WTC11 (cell line): Measurements from ENCODE around the gene ITGA6. TPM values are rescaled to one million over a fixed set of nuclear protein-coding genes. Genes with fewer than 3 reads are reported as not detected.

ENCODE experiments used
- ATAC-seq: fragments of 200-7000 bp; cut with Tn5 transposase; 2 replicates; pipeline ENCODE4 v1.10.0; 2021; ENCODE audit warnings: mild to moderate bottlenecking, moderate library complexity
- CTCF ChIA-PET: fragments of 300-600 bp; sonication (Branson Sonifier 250); formaldehyde crosslinking; loops from one replicate; lab custom pipeline; 2021; ENCODE audit warnings: antibody characterized with exemption; lab: Charles Lee
- POLR2A ChIA-PET: fragments of 350-600 bp; sonication (Branson Sonifier 250); formaldehyde crosslinking; loops from one replicate; lab custom pipeline; 2021; ENCODE audit warnings: antibody characterized with exemption; lab: Charles Lee
- DNase-seq: peaks from one replicate; pipeline ENCODE4 v3.0.0; 2021; ENCODE audit warnings: low spot score
- H3K27ac Mint-ChIP-seq: 2 replicates; pipeline ENCODE4 v1.8.0; 2021; ENCODE audit warnings: mixed read lengths
- H3K27me3 Mint-ChIP-seq: 2 replicates; pipeline ENCODE4 v1.8.0; 2021; ENCODE audit warnings: low read depth, mild to moderate bottlenecking, moderate library complexity, mixed read lengths
- H3K36me3 Mint-ChIP-seq: 2 replicates; pipeline ENCODE4 v1.8.0; 2021; ENCODE audit warnings: mixed read lengths
- H3K4me1 Mint-ChIP-seq: 2 replicates; pipeline ENCODE4 v1.8.0; 2022; ENCODE audit warnings: mixed read lengths
- H3K4me3 Mint-ChIP-seq: 2 replicates; pipeline ENCODE4 v1.8.0; 2021; ENCODE audit warnings: mild to moderate bottlenecking, moderate library complexity, mixed read lengths
- H3K9me3 Mint-ChIP-seq: 2 replicates; pipeline ENCODE4 v1.8.0; 2021; ENCODE audit warnings: mixed read lengths
- ATF1 ChIP-seq: sonication (generic); formaldehyde crosslinking; IDR thresholded peaks from 2 replicates; pipeline ENCODE4 v1.8.1; 2023; ENCODE audit warnings: mild to moderate bottlenecking, moderate library complexity, missing genetic modification reagents
- ATF6 ChIP-seq: sonication (generic); formaldehyde crosslinking; IDR thresholded peaks from 2 replicates; pipeline ENCODE4 v1.8.1; 2023; ENCODE audit warnings: mild to moderate bottlenecking, missing genetic modification reagents
- CREM ChIP-seq: sonication (generic); formaldehyde crosslinking; IDR thresholded peaks from 2 replicates; pipeline ENCODE4 v1.8.1; 2022; ENCODE audit warnings: mild to moderate bottlenecking, missing genetic modification reagents, moderate library complexity
- FOXK1 ChIP-seq: sonication (generic); formaldehyde crosslinking; IDR thresholded peaks from 2 replicates; pipeline ENCODE4 v1.8.0; 2022; ENCODE audit warnings: mild to moderate bottlenecking, moderate library complexity, missing genetic modification reagents
- GABPB1 ChIP-seq: sonication (generic); formaldehyde crosslinking; IDR thresholded peaks from 2 replicates; pipeline ENCODE4 v1.8.1; 2023; ENCODE audit warnings: mild to moderate bottlenecking, missing genetic modification reagents
- JUN ChIP-seq: sonication (generic); formaldehyde crosslinking; IDR thresholded peaks from 2 replicates; pipeline ENCODE4 v1.8.0; 2023; ENCODE audit warnings: mild to moderate bottlenecking, missing genetic modification reagents
- MYBL2 ChIP-seq: sonication (generic); formaldehyde crosslinking; IDR thresholded peaks from 2 replicates; pipeline ENCODE4 v1.8.1; 2023; ENCODE audit warnings: mild to moderate bottlenecking, moderate library complexity, missing genetic modification reagents
- NFYB ChIP-seq: sonication (generic); formaldehyde crosslinking; conservative IDR thresholded peaks from 2 replicates; pipeline ENCODE4 v1.8.0; 2022; ENCODE audit warnings: low read depth, missing genetic modification reagents
- ZNF121 ChIP-seq: sonication (generic); formaldehyde crosslinking; IDR thresholded peaks from 2 replicates; pipeline ENCODE4 v1.8.0; 2023; ENCODE audit warnings: missing genetic modification reagents
- ZNF219 ChIP-seq: sonication (generic); formaldehyde crosslinking; IDR thresholded peaks from 2 replicates; pipeline ENCODE4 v1.8.0; 2023; ENCODE audit warnings: missing genetic modification reagents, mild to moderate bottlenecking, borderline replicate concordance
- ZNF317 ChIP-seq: sonication (generic); formaldehyde crosslinking; IDR thresholded peaks from 2 replicates; pipeline ENCODE4 v1.8.1; 2023; ENCODE audit warnings: low read depth, mild to moderate bottlenecking, moderate library complexity, missing genetic modification reagents, borderline replicate concordance
- ZNF416 ChIP-seq: fragments of 250-450 bp; sonication (Bioruptor Pico); IDR thresholded peaks from 2 replicates; pipeline ENCODE4 v1.9.0; 2021; ENCODE audit warnings: mild to moderate bottlenecking, inconsistent platforms
- ZNF425 ChIP-seq: fragments of 250-450 bp; sonication (Bioruptor Pico); conservative IDR thresholded peaks from 2 replicates; pipeline ENCODE4 v1.9.0; 2021; ENCODE audit warnings: mild to moderate bottlenecking
- ZNF512 ChIP-seq: sonication (generic); formaldehyde crosslinking; IDR thresholded peaks from 2 replicates; pipeline ENCODE4 v1.8.1; 2022; ENCODE audit warnings: missing genetic modification reagents, borderline replicate concordance
- ZNF671 ChIP-seq: fragments of 250-450 bp; sonication (Bioruptor Pico); IDR thresholded peaks from 2 replicates; pipeline ENCODE4 v1.8.0; 2021; ENCODE audit warnings: mild to moderate bottlenecking
- total RNA-seq: library from RNA; stranded (reverse); gene quantifications from 3 replicates; pipeline ENCODE4 v1.2.3, GENCODE V29; 2021
- TF ChIP-seq, protein P1 (sequence below): sonication (generic); formaldehyde crosslinking; IDR thresholded peaks from 2 replicates; pipeline ENCODE4 v1.8.0; 2023; ENCODE audit warnings: missing genetic modification reagents
- TF ChIP-seq, protein P2 (sequence below): sonication (generic); formaldehyde crosslinking; IDR thresholded peaks from 2 replicates; pipeline ENCODE4 v1.8.1; 2023; ENCODE audit warnings: mild to moderate bottlenecking, missing genetic modification reagents, moderate library complexity
- TF ChIP-seq, protein P3 (sequence below): sonication (generic); formaldehyde crosslinking; IDR thresholded peaks from 2 replicates; pipeline ENCODE4 v1.8.0; 2022; ENCODE audit warnings: mild to moderate bottlenecking, missing genetic modification reagents
- TF ChIP-seq, protein P4 (sequence below): sonication (generic); formaldehyde crosslinking; IDR thresholded peaks from 2 replicates; pipeline ENCODE4 v1.8.0; 2023; ENCODE audit warnings: mild to moderate bottlenecking, missing genetic modification reagents
- TF ChIP-seq, protein P5 (sequence below): sonication (generic); formaldehyde crosslinking; IDR thresholded peaks from 2 replicates; pipeline ENCODE4 v1.8.1; 2022; ENCODE audit warnings: mild to moderate bottlenecking, missing genetic modification reagents, moderate library complexity, borderline replicate concordance
- TF ChIP-seq, protein P6 (sequence below): sonication (generic); formaldehyde crosslinking; IDR thresholded peaks from 2 replicates; pipeline ENCODE4 v1.8.1; 2023; ENCODE audit warnings: mild to moderate bottlenecking, missing genetic modification reagents, moderate library complexity

The ITGA6 gene
- total RNA-seq, 1 experiment from 2014 or later, result 83.6 TPM

DNA sequence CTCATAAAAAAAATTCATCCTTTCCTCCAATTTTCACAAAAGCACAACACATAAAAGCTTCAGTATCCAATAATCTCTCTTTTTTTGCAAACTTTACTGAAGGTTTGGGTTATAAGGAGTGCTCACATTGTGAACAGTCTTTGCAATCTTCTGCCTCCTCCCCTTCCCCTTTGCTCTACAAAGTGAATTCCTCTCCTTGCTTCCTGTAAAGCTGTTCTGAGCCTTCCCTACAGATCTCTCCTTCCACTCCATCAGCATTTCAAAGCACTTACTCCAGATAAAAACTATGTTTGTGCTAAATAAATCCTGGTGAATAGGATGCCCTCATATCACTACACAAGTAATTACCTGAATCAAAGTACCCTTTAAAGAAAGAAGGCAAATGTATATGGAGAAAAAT is 123.9 kb downstream of the ITGA6 start (continued):
- TF ChIP-seq ZNF671 (CRISPR knock-in tag) (no peak), ATF6 (no peak), NFYB (no peak), ZNF219 (CRISPR knock-in tag) (no peak), ZNF317 (CRISPR knock-in tag) (no peak), FOXK1 (CRISPR knock-in tag) (no peak), CREM (CRISPR knock-in tag) (no peak), ATF1 (no peak), ZNF416 (CRISPR knock-in tag) (no peak)
- TF ChIP-seq, protein P1, sequence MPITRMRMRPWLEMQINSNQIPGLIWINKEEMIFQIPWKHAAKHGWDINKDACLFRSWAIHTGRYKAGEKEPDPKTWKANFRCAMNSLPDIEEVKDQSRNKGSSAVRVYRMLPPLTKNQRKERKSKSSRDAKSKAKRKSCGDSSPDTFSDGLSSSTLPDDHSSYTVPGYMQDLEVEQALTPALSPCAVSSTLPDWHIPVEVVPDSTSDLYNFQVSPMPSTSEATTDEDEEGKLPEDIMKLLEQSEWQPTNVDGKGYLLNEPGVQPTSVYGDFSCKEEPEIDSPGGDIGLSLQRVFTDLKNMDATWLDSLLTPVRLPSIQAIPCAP (CRISPR knock-in tag), result no peak

DNA sequence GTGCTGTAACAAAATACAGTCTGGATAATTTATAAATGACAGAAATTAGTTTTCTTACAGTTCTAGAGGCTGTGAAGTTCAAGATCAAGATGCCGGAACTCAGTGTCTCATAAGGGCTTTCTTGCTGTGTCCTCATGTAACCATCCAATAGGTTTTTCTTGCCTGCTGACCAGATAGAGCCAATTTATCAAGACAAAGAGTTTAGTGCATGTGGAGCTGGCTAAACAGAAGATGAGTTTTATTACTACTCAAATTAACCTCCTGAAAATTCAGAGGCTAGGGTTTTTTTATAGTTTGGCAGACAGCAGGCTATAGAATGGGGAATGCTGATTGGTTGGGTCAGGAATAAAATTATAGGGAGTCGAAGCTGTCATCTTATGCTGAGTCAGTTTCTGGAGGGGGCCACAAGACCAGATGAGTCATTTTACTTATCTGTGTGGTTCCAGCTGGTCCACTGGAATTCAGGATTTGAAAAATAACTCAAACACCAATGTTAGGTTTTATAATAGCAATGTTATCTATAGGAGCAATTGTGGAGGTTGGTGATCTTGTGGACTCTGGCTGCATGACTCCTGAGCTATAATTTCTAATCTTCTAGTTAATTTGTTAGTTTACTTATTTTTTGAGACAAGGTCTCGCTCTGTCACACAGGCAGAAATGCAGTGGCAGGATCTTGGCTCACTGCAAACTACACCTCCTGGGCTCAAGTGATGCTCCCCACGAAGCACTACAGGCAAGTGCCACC is 125.3 kb downstream of the ITGA6 start:
- TF ChIP-seq ZNF317 (CRISPR knock-in tag) (no peak), GABPB1 (CRISPR knock-in tag) (no peak), ZNF121 (CRISPR knock-in tag) (no peak), ZNF425 (CRISPR knock-in tag) (no peak), ZNF671 (CRISPR knock-in tag) (no peak), JUN (CRISPR knock-in tag) (no peak), ZNF512 (CRISPR knock-in tag) (no peak), MYBL2 (CRISPR knock-in tag) (no peak)
- TF ChIP-seq, protein P2, sequence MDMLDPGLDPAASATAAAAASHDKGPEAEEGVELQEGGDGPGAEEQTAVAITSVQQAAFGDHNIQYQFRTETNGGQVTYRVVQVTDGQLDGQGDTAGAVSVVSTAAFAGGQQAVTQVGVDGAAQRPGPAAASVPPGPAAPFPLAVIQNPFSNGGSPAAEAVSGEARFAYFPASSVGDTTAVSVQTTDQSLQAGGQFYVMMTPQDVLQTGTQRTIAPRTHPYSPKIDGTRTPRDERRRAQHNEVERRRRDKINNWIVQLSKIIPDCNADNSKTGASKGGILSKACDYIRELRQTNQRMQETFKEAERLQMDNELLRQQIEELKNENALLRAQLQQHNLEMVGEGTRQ (CRISPR knock-in tag), result no peak
- TF ChIP-seq, protein P3, sequence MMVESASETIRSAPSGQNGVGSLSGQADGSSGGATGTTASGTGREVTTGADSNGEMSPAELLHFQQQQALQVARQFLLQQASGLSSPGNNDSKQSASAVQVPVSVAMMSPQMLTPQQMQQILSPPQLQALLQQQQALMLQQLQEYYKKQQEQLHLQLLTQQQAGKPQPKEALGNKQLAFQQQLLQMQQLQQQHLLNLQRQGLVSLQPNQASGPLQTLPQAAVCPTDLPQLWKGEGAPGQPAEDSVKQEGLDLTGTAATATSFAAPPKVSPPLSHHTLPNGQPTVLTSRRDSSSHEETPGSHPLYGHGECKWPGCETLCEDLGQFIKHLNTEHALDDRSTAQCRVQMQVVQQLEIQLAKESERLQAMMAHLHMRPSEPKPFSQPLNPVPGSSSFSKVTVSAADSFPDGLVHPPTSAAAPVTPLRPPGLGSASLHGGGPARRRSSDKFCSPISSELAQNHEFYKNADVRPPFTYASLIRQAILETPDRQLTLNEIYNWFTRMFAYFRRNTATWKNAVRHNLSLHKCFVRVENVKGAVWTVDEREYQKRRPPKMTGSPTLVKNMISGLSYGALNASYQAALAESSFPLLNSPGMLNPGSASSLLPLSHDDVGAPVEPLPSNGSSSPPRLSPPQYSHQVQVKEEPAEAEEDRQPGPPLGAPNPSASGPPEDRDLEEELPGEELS (CRISPR knock-in tag), result no peak
- TF ChIP-seq, protein P4, sequence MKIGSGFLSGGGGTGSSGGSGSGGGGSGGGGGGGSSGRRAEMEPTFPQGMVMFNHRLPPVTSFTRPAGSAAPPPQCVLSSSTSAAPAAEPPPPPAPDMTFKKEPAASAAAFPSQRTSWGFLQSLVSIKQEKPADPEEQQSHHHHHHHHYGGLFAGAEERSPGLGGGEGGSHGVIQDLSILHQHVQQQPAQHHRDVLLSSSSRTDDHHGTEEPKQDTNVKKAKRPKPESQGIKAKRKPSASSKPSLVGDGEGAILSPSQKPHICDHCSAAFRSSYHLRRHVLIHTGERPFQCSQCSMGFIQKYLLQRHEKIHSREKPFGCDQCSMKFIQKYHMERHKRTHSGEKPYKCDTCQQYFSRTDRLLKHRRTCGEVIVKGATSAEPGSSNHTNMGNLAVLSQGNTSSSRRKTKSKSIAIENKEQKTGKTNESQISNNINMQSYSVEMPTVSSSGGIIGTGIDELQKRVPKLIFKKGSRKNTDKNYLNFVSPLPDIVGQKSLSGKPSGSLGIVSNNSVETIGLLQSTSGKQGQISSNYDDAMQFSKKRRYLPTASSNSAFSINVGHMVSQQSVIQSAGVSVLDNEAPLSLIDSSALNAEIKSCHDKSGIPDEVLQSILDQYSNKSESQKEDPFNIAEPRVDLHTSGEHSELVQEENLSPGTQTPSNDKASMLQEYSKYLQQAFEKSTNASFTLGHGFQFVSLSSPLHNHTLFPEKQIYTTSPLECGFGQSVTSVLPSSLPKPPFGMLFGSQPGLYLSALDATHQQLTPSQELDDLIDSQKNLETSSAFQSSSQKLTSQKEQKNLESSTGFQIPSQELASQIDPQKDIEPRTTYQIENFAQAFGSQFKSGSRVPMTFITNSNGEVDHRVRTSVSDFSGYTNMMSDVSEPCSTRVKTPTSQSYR (CRISPR knock-in tag), result no peak
- TF ChIP-seq, protein P5, sequence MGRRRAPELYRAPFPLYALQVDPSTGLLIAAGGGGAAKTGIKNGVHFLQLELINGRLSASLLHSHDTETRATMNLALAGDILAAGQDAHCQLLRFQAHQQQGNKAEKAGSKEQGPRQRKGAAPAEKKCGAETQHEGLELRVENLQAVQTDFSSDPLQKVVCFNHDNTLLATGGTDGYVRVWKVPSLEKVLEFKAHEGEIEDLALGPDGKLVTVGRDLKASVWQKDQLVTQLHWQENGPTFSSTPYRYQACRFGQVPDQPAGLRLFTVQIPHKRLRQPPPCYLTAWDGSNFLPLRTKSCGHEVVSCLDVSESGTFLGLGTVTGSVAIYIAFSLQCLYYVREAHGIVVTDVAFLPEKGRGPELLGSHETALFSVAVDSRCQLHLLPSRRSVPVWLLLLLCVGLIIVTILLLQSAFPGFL (CRISPR knock-in tag), result no peak
- TF ChIP-seq, protein P6, sequence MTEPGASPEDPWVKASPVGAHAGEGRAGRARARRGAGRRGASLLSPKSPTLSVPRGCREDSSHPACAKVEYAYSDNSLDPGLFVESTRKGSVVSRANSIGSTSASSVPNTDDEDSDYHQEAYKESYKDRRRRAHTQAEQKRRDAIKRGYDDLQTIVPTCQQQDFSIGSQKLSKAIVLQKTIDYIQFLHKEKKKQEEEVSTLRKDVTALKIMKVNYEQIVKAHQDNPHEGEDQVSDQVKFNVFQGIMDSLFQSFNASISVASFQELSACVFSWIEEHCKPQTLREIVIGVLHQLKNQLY (CRISPR knock-in tag), result no peak
- Mint-ChIP-seq H3K9me3 (peaks cover 12% of the 10 kb centered on the region), H3K27me3 (peaks cover 5% of the 10 kb centered on the region), H3K36me3 (peaks cover 28% of the 10 kb centered on the region), H3K4me3 (no peak overlapping the region), H3K4me1 (peaks cover 85% of the 10 kb centered on the region), H3K27ac (peak overlapping the region; percentile 21; the same call in 1 of the 2 replicates)
- CTCF ChIA-PET, result interaction anchor here (3.0 kb wide), 1 partner anchor 122 kb away, joined by 14 read pairs; no protein-coding TSS in a partner anchor
- ATAC-seq (no peak), DNase-seq (no peak)
- POLR2A ChIA-PET, result no interaction called here
